ENCODE results near the gene SPATS2. TPM values are rescaled to one million over a fixed set of nuclear protein-coding genes. Genes with fewer than 3 reads are reported as not detected.

Gene SPATS2
- total and polyA plus RNA-seq, 2 of the 4 experiments (the other 2 are of a cell fraction): 50.6 to 63.3 TPM

- Histone ChIP-seq H2AK5ac (ENCODE audit: low read depth, low read length) (no peak overlapping the region), H3K56ac (ENCODE audit: extremely low read depth, insufficient read depth, low read length) (no peak overlapping the region), H2AFZ (replicated peaks; ENCODE audit: low read length, poor library complexity) (no peak overlapping the region), H2BK5ac (ENCODE audit: low read depth, low read length, poor library complexity, severe bottlenecking) (no peak overlapping the region), H4K91ac (ENCODE audit: insufficient read depth, low read depth, low read length) (no peak overlapping the region), H2AK9ac (replicated peaks; ENCODE audit: low read depth, low read length, poor library complexity) (no peak overlapping the region), H2BK15ac (ENCODE audit: low read depth, low read length) (no peak overlapping the region), H3K27ac (ENCODE audit: insufficient read depth, low read length) (no peak overlapping the region), H3K14ac (replicated peaks; ENCODE audit: low read depth, low read length) (no peak overlapping the region), H3K23ac (ENCODE audit: low read depth, low read length) (no peak overlapping the region), H3K4me3 (ENCODE audit: insufficient read depth, low read depth, low read length) (no peak overlapping the region), H3K27me3 (ENCODE audit: control insufficient read depth, insufficient read depth, low read length) (no peaks in the 10 kb centered on the region), H3K9ac (ENCODE audit: low read depth, low read length) (no peak overlapping the region), H3K4ac (ENCODE audit: low read depth, low read length) (no peak overlapping the region), H3K9me3 (ENCODE audit: control insufficient read depth, insufficient read depth, low read length) (no peaks in the 10 kb centered on the region), H2BK120ac (ENCODE audit: low read depth, low read length) (no peak overlapping the region), H3K18ac (ENCODE audit: low read depth, low read length) (no peak overlapping the region), H3K79me1 (ENCODE audit: low read depth in 1 of 2, low read length in 2 of 2) (peaks cover 0 to 4% of the 10 kb centered on the region in 2 experiments; a peak in 1 of 4 replicates), H4K5ac (ENCODE audit: low read depth, low read length) (no peak overlapping the region), H3K4me1 (ENCODE audit: control insufficient read depth, insufficient read depth, low read length) (no peaks in the 10 kb centered on the region), H3K4me2 (ENCODE audit: low read depth, low read length) (no peak overlapping the region), H4K20me1 (ENCODE audit: insufficient read depth, low read length) (no peaks in the 10 kb centered on the region), H2BK20ac (ENCODE audit: low read depth, low read length) (no peak overlapping the region), H3K36me3 (ENCODE audit: control insufficient read depth, insufficient read depth, low read length) (peaks cover 33% of the 10 kb centered on the region), H3K9me1 (ENCODE audit: insufficient read depth, low read length) (peaks cover 4% of the 10 kb centered on the region; the same call in 1 of the 2 replicates), H4K8ac (ENCODE audit: low read depth in 2 of 2, low read length in 2 of 2) (no peak overlapping the region)
- no TSS peak for BruUV-seq (replicated peaks)
- intact Hi-C loops (cut with micrococcal nuclease) (no loop called here), dilution Hi-C loops (cut with HindIII; ENCODE audit: low sequenced_read_pairs, unreplicated experiment) (loop anchor here (25.0 kb wide), 1 partner anchor 159 kb away; the partner anchor contains the start of gene SPATS2), in situ Hi-C loops (cut with MboI; ENCODE audit: low sequenced_read_pairs) (no loop called here)
- POLR2A ChIA-PET (ENCODE audit: unreplicated experiment): no interaction called here
- no peak for DNase-seq
- ATAC-seq (ENCODE audit: low read depth): no peak
- CTCF ChIA-PET: no interaction called here
- no CpG with 5 or more reads among the region's 4 CpGs for WGBS, 2 experiments (ENCODE audit: extremely low coverage in 2 of 2, insufficient read length in 1 of 2)
- TF ChIP-seq MXI1 (IDR thresholded peaks at IDR 0.05; ENCODE audit: borderline replicate concordance, low read depth, low read length) (no peak), RFX5 (IDR thresholded peaks at IDR 0.05; ENCODE audit: low read depth, low read length) (no peak), FOS (IDR thresholded peaks at IDR 0.05; ENCODE audit: low read depth, low read length) (no peak), SMC3 (IDR thresholded peaks at IDR 0.05; ENCODE audit: low read depth, low read length) (no peak), MAFK (IDR thresholded peaks at IDR 0.05; ENCODE audit: low read depth, low read length) (no peak), RAD21 (IDR thresholded peaks at IDR 0.05; ENCODE audit: low read length) (no peak), RCOR1 (IDR thresholded peaks at IDR 0.05; ENCODE audit: insufficient replicate concordance, low read length) (no peak), CHD1 (IDR thresholded peaks at IDR 0.05; ENCODE audit: low read depth, low read length) (no peak), ELK1 (IDR thresholded peaks at IDR 0.05; ENCODE audit: borderline replicate concordance, low read depth, low read length) (no peak)
Measured at GRCh38 chr12:49521389-49521788, 154.1 kb downstream of the SPATS2 start.

Measured in IMR-90 (cell line).